Transverse colon (tissue), 3 donors: ENCODE data around the gene UTP11.
"Not testable (repeated sequence)": the region's sequence is repeated elsewhere in the genome, so short reads cannot be mapped to it uniquely, and the experiment has no call there.

ENCODE experiments used
- CTCF ChIP-seq, 5 experiments: fragments of 200-600 bp in 3 of 5; fragments of 450-650 bp in 2 of 5; sonication (generic) in 3 of 5; IDR thresholded peaks; 1 replicate in 2 of 5; 2 replicates in 3 of 5; pipeline ENCODE4 v1.5.1; 2016 to 2017; ENCODE audit warnings: antibody characterized with exemption in 5 of 5, inconsistent platforms in 3 of 5, mild to moderate bottlenecking in 2 of 5, moderate library complexity in 1 of 5
- EP300 ChIP-seq: sonication (generic); formaldehyde crosslinking; IDR thresholded peaks from one replicate; pipeline ENCODE4 v1.6.1; 2017; ENCODE audit warnings: antibody characterized with exemption, low read depth
- POLR2A ChIP-seq: fragments of 450-650 bp; IDR thresholded peaks from one replicate; pipeline ENCODE4 v1.6.1; 2016; ENCODE audit warnings: antibody characterized with exemption, mild to moderate bottlenecking, moderate library complexity

GRCh38 chr1:38032992-38033391, 20.5 kb downstream of the UTP11 start:
- TF ChIP-seq CTCF (IDR thresholded peaks at IDR 0.05); POLR2A; EP300: not testable (repeated sequence)
